GM10847 (cell line): ENCODE data around the gene BFSP1.

Experiments
- POLR2A ChIP-seq: IDR thresholded peaks from 2 replicates; pipeline ENCODE4 v1.6.1; 2011; ENCODE audit not compliant: insufficient read length; ENCODE audit errors: extremely low read depth

BFSP1 gene

DNA sequence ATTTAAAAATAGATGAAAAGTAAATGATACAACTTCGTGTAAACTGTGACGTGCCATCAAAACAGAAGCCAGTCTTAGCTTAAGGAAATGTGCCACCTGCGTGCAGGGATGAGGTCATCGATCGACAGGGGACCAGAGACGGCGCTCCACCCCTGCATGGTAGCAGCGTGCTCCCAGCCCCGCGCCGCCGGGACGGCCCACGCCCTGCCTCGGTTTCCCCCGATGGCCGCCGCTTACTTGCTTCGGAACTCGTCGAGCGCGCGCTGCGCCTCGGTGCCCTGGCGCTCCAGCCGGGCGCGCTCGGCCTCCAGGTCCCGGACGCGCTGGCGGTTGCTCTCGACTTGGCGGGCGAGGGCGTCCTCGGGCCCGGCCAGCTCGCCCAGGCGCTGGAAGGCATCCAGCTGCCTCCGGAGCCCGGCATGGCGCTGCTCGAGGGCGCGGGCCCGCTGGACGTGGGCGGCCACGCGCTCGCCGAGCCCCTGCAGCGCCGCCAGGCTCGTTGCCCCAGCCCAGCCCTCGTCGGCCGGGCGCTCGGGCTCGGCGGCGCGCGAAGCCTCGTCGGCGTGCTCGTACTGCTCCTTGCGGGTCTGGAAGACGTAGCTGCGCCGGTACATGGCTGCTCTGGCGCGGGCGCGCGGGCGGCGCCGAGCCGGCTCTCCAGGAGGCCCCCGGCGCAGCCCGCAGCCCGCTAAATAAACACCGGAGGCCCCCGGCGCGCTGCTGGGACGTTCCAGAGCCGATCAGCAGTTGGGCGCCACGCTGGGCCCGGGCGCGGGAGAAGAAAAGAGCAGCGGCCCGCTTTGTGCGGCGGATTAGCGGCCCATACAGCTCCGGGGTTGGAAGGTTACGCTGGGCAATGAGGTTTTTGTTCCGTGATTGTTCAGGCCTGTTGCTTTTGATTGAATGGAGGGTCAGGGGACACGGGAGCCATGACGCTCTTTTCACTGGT is at the start of gene BFSP1:
BFSP1 (minus strand) TSS at position 664 of the 949 bp plus-strand sequence; CDS start at position 614, 50 bp downstream.
- no peak for TF ChIP-seq POLR2A

DNA sequence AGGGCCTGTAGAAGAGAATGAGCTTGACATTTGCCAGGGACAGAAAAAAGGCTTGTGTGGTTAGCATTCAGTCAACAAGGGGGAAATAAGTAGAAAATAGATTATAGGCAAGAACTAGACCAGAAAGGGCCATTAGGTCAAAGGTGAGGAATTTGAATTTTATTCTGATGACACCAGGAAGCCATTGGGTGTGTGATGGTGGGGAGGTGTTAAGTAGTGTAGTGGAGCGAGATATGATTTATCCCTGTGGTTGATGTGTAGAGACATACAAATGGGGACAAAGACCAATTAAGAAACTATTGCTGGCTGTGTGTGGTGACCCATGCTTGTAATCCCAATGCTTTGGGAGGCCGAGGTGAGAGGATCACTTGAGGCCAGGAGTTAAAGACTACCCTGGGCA is 49.7 kb upstream of the BFSP1 start:
- TF ChIP-seq POLR2A: no peak

DNA sequence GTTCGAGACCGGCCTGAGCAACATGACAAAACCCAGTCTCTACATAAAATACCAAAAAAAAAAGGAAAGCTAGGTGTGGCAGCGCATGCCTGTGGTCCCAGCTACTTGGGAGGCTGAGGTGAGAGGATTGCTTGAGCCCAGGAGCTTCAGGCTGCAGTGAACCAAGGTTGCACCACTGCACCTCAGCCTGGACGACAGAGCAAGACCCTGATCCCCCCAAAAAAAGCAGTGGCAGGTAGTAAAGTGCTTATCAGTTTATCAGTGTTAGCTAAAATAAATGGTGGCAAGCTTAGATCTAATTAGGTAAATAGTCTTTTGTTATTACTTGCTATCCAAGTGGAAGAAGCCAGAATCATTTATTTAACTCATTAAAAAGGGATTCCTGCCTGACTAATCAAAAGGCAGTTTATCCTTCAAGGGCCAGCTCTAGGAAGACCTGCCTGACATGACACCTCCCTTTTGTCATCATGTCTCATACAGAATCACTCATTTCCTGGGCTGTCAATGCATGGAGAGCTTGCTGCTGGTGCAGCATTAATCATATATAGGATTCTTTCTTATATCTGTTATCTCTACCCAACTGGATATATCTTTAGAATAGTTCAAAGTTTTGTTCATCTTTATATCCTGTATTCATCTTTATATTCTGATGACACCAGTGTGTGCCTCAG is 48.3 kb upstream of the BFSP1 start:
- TF ChIP-seq POLR2A: no peak

DNA sequence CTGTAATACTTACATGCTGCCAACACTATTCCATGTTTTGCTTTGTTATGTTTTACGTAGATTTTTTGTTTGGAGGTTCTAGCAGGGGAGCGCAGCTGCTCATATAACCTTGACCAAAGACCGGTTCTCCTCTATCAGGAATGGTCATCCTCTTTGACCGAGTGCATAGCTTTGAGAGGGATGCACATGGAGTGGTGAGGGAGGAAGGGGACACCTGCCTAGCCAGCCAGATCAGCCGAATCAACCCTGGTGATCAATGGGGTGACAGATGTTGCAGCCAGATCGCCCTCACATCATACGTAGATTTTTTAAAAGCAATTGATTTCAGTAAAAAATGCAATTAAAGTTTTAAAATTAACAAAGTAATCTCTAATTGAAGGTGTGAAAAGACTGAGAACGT is 45.0 kb upstream of the BFSP1 start:
- TF ChIP-seq POLR2A: no peak

DNA sequence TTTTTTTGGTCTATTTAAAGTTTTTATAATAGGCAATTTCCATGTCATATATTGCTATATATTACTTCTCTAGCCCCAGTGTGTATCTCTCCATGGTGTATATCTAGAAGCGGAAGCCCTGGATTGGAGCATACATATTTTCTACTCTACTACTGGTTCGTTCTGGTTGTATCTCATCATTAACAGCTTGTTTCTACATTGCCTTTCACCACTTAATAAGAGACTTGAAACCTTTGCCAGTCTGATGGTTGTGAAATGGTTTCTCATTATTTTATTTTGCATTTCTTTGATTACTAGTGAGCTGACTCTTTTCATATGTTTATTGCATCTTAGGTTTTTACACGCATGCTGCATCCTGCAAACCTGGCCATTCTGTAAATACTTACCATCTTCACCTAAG is 42.3 kb upstream of the BFSP1 start:
- TF ChIP-seq POLR2A: no peak

DNA sequence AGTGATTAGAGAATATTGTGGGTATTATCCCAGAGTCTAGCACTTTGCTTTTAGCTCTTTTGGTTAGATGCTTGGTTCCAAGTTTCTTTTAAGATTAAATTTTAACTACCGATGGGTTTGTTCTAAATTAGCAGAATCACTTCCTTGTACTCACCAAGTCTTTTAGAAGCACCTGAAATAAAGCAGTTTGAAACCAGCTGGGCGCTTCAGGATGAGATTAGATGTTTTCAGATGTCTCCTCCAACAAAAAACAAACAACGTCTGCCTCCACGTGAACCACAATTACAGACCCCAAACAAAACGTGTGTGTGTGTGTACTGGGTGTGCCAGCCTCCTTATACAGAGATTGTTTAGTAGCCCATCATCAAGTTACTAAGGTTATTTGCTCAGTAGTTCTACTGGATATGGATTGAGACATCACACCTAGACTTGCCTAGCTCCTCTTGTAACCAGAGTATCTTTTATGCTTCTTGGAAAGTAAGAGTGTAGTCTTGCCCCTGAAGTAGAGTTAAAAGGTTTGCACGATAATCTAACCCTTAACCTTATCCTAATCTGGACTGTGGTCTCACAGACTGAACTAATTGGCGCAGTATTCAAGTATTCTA is 41.0 kb upstream of the BFSP1 start:
- TF ChIP-seq POLR2A: no peak

DNA sequence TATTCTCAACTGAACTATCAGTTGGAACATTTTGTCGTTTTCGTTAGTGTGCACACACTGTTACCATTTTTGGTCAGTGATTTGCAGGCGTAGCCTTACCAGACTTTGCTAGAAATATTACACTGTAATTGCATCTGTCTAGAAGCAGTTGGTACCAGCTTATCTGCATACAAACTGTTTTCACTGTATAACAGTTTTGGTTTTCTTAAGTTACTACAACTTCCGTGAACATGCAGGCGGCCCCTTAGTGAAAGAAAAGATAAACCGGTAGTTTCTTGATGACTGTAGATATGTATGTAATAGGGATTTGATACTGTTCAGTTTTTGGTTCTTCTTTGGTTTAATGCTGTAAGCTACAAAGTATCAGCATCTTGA is 40.0 kb upstream of the BFSP1 start:
- TF ChIP-seq POLR2A: no peak

DNA sequence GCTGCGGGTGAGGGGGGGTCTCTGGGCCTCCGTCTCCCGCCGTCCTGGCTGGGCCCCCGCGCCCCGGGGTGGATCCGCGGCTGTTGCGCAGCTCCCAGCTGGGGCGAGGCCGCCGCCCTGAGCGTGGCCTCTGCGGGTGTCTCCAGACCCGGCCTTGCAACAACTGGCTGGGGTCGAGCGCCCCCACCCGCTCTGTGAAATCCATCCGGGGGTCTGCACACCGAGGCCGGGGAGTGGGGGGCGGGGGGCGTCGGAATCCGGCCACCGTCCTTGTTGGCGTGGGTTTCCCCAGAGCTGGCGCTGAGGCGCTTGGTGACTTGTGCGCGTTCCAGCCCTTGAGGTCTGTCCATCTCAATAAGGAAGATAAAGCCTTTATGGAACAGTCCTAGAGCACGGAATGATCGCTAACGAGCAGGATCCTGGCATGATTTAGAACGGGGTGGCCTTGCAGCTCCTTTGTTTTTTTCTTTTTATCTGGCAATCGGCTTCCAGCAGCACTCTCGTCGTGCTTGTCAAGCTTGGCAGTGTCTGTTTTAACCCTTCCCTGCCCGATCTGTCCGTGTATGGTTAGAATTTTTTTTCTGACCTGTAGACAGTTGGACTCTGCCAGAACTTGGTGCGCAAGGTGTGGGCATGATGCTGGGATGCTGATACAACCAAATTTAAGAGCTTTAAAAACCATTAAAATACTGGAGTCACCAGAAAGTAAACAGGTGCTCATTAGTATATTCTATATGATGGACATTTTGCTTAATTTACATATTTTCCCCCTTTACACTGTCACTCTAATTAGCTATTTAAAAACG is 39.4 kb upstream of the BFSP1 start:
- no peak for TF ChIP-seq POLR2A

DNA sequence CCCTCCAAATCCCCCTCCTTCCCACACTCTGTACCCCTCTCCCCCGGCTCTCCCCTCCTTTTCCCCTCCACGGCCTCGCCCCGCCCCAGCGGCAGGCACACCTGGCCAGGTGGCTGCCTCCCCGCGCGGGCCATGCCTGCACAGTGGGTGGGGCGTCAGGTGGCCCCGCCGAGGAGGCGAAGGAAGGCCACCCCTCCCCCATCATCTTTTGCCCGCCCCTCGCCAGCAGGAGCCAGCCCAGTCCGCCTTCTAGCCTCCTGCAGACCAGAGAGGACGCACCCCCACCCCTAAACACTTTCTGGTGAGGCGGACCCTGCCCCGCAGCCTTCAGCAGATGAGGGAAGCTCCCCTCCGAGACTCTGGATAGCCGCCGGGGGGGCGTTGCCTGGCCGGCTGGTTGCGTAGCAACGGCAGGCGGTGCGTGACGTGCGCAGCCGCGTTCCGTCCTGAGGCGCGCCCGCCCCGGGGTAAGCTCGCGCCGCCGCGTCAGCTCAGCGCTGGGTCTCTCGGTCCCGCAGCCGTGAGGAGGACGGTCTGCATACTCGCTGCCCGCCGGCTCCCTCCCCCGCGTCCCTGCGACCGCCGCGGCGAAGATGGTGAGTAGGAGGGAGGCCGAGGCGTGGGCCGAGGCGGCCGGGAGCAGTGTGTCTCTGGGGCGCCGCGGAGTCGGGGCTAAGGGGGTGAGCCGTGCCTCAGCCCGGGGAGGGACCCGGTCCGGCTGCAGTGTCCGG is 38.6 kb upstream of the BFSP1 start, which contains the start of gene DSTN:
DSTN (plus strand) TSS at position 460 of the 731 bp plus-strand sequence; CDS start at position 594, 134 bp downstream.
- TF ChIP-seq POLR2A: peak; percentile 53

DNA sequence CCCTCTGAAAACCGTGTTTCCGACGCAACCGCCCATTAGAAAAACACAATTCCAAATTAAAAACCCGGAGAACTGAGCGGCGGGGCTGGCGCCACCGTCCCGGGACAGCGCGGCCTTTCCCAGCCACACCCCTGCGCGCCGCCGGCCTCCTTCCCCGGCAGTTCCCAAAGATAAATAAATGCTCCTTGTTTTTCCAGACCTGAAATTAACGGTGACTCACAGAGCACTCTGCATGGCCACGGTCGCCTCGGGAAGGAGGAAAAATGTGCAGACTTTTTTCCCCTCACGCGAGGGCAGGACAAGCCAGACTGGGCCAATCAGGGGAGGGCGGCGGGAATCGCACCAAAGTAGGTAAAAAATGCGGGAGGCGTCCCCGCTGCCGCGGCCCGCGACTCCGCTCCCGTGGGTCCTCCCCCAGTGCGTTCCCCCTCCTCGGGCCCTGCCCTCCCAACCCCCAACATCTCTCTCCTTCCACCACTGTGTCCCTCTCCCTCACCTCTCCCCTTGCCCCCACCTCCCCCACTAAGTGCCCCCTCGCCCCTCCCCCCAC is 37.9 kb upstream of the BFSP1 start:
- TF ChIP-seq POLR2A: no peak

DNA sequence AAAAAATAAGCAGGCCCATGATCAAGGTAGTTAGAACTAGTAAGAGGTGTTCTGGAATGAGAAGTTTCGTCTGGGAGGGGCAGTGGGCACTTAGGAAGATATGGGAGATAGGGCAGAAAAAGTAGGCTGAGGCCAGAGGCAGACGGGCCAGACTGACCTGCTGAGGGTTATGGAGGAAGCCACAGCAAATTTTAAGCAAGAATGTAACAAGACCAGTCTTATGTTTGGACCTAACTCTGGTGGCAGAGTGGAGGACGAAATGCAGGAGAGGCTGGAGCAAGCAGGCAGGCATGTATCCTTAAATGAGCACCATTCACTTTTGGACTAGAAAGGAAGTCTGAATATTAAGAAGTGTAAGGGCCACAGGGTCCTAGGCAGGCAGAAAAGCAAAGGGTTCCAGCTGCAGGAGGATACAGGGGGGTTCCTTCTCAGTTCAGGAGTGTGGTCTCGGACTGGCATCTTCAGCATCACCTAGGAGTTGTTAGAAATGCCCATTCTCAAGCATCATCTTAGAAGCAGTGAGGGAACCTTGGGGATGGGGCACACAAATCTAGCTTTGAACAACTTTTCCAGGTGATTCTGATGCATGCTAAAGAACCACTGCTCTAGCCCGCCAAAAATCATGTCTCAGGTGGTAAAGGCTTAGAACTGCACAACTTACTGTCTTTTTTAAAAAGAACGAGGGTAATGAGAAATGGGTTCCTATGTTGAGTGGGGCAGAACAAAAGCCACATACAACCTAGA is 37.0 kb upstream of the BFSP1 start:
- TF ChIP-seq POLR2A: no peak

DNA sequence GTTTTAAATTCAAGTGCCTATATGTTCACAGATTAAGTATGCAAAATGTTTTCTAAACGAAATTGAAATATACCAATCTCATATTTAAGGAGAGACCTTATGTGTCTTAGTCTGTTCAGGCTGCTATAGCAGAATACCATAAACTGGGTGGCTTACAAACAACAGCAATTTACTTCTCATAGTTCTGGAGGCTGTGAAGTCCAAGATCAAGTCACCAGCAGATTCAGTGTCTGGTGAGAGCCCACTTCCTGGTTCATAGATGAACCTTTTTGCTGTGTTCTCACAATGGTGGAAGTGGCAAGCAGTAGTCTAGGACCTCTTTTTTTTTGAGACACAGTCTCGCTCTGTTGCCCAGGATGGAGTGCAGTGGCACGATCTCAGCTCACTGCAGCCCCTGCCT is 35.2 kb upstream of the BFSP1 start:
- no peak for TF ChIP-seq POLR2A

DNA sequence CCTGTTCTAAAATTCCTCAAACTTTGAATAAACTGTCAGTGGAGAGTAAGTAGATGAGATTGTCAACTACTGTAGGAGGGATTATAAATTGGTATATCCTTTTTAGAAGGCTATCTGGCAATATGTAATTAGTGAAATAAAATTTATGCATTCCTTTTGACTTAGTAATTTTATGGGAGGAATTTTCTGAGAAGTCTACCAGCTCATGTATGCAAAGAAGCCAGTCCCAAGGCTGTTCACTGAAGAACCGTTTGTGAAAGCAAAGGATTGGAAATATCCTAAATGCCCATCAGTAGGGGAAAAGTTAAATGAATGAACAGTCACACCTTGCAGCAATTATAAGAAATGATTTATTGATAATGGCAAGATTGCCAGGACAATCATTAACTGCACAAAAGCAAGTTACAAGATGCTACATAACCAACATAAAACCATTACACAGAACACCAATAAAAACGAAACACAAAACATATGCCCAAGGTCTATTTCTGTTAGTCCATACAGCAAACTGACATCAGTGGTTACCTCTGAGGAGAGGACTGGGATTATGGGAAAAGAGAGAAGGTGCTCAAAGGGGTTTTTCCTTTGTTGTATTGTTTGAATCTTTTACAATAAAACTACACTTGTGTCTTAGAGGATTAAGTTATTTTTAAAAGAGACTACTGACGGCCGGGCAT is 34.1 kb upstream of the BFSP1 start:
- TF ChIP-seq POLR2A: no peak
